A549 (cell line): ENCODE data around the gene EIF1AX. TPM values are rescaled to one million over a fixed set of nuclear protein-coding genes. Genes with fewer than 3 reads are reported as not detected.

Experiments
- ATAC-seq, 2 experiments: fragments of 200-7000 bp in 1 of 2; fragments of >200 bp in 1 of 2; cut with Nextera tagmentation in 1 of 2; cut with Tn5 transposase in 1 of 2; 3 replicates each; pipeline versions ENCODE4 v1.8.0 to v1.9.1; 2018 to 2020; ENCODE audit warnings: mild to moderate bottlenecking in 1 of 2, moderate library complexity in 1 of 2
- CTCF ChIA-PET: fragments of 300-600 bp; sonication (Branson Sonifier 250); formaldehyde crosslinking; extraction: SDS; loops from one replicate; lab custom pipeline; 2021; ENCODE audit warnings: antibody characterized with exemption, inconsistent platforms; lab: Yijun Ruan, JAX
- POLR2A ChIA-PET: fragments of 350-600 bp; formaldehyde crosslinking; extraction: SDS; loops from one replicate; lab custom pipeline; 2021; ENCODE audit warnings: antibody characterized with exemption, inconsistent platforms; lab: Yijun Ruan, JAX
- DNase-seq, 2 experiments: peaks; one replicate each; pipeline versions ENCODE4 v3.0.0 to v3.0.0-alpha.2; 2011 to 2016; ENCODE audit warnings: low read depth in 1 of 2, low spot score in 1 of 2
- FAIRE-seq: peaks from 2 replicates; lab custom pipeline; 2011; peaks lifted over from hg19 to GRCh38; lab: Jason Lieb, UNC
- H3K27ac ChIP-seq, 2 experiments: fragments of >200 bp; sonication (Bioruptor Twin); formaldehyde crosslinking; 3 replicates each; pipeline ENCODE4 v1.5.1; 2016 to 2017
- H3K4me1 ChIP-seq: fragments of >200 bp; sonication (Bioruptor Twin); formaldehyde crosslinking; 3 replicates; pipeline ENCODE4 v1.6.1; 2016
- H3K4me2 ChIP-seq: fragments of >200 bp; sonication (Bioruptor Twin); formaldehyde crosslinking; 3 replicates; pipeline ENCODE4 v1.6.1; 2016
- H3K4me3 ChIP-seq: fragments of >200 bp; sonication (Bioruptor Twin); formaldehyde crosslinking; 3 replicates; pipeline ENCODE4 v1.5.1; 2016
- H3K9me3 ChIP-seq: fragments of >200 bp; sonication (Bioruptor Twin); formaldehyde crosslinking; 3 replicates; pipeline ENCODE4 v1.6.1; 2016
- CHD2 ChIP-seq: fragments of 150-350 bp; IDR thresholded peaks from 2 replicates; pipeline ENCODE4 v1.6.1; 2014; ENCODE audit warnings: low read length; ENCODE audit not compliant: partially characterized antibody
- CHD4 ChIP-seq: fragments of 200-600 bp; sonication (generic); IDR thresholded peaks from 2 replicates; pipeline ENCODE4 v1.6.1; 2016; ENCODE audit warnings: antibody characterized with exemption, mild to moderate bottlenecking, borderline replicate concordance
- EHF ChIP-seq: fragments of 250-450 bp; sonication (Bioruptor Pico); IDR thresholded peaks from 2 replicates; pipeline ENCODE4 v1.5.0; 2020; ENCODE audit warnings: mild to moderate bottlenecking
- ESRRA ChIP-seq: fragments of 150-350 bp; IDR thresholded peaks from 2 replicates; pipeline ENCODE4 v1.6.1; 2014; ENCODE audit warnings: mild to moderate bottlenecking, low read length, borderline replicate concordance
- FOSL2 ChIP-seq, 2 experiments: fragments of 450-650 bp in 1 of 2; fragments of >200 bp in 1 of 2; sonication (Bioruptor Twin) in 1 of 2; formaldehyde crosslinking; IDR thresholded peaks; 2 replicates each; pipeline versions ENCODE4 v1.5.0 to v1.6.1; 2016 to 2020; ENCODE audit warnings: mild to moderate bottlenecking in 1 of 2, moderate library complexity in 1 of 2
- FOXS1 ChIP-seq: fragments of 250-450 bp; sonication (Bioruptor Pico); IDR thresholded peaks from 2 replicates; pipeline ENCODE4 v1.5.0; 2020; ENCODE audit warnings: mild to moderate bottlenecking, moderate library complexity
- GATA3 ChIP-seq: IDR thresholded peaks from 2 replicates; pipeline ENCODE4 v1.6.1; 2012; ENCODE audit warnings: borderline replicate concordance
- JUN ChIP-seq, 2 experiments: fragments of >200 bp; sonication (Bioruptor Twin); formaldehyde crosslinking; IDR thresholded peaks; 2 replicates in 1 of 2; 3 replicates in 1 of 2; pipeline ENCODE4 v1.6.1; 2016 to 2017
- MAZ ChIP-seq: fragments of 150-350 bp; IDR thresholded peaks from 2 replicates; pipeline ENCODE4 v1.6.1; 2014; ENCODE audit warnings: antibody characterized with exemption, low read depth, low read length, borderline replicate concordance
- NR3C1 ChIP-seq: fragments of >200 bp; sonication (Bioruptor Twin); formaldehyde crosslinking; IDR thresholded peaks from 3 replicates; pipeline ENCODE4 v1.6.1; 2017
- RARB ChIP-seq: fragments of 250-450 bp; sonication (Bioruptor Pico); IDR thresholded peaks from 2 replicates; pipeline ENCODE4 v1.8.0; 2021; ENCODE audit warnings: mild to moderate bottlenecking, moderate library complexity
- SMC3 ChIP-seq: fragments of >200 bp; sonication (Bioruptor Twin); formaldehyde crosslinking; IDR thresholded peaks from 3 replicates; pipeline ENCODE4 v1.6.1; 2018; ENCODE audit warnings: inconsistent platforms
- ZC3H11A ChIP-seq: fragments of 450-650 bp; IDR thresholded peaks from 2 replicates; pipeline ENCODE4 v1.6.1; 2014; ENCODE audit warnings: antibody characterized with exemption, mild to moderate bottlenecking
- ZNF302 ChIP-seq: fragments of 250-450 bp; sonication (Bioruptor Pico); IDR thresholded peaks from 2 replicates; pipeline ENCODE4 v1.9.0; 2021; ENCODE audit warnings: inconsistent platforms, mild to moderate bottlenecking, moderate library complexity
- WGBS: methylation state at CpG from one replicate; pipeline ENCODE4 v1.1.6; 2017; ENCODE audit errors: missing lambda C conversion rate; 5-methylcytosine and 5-hydroxymethylcytosine counted together
- polyA plus RNA-seq, 4 experiments: library from polyadenylated mRNA; depleted of rRNA in 3 of 4; stranded (reverse); fragments of >200 nt; fragmentation: RNase III in 1 of 4; extraction: RNeasy Plus Mini Kit Qiagen cat#74134 plus additional on column Dnase treatment in 1 of 4; gene quantifications; 2 replicates in 3 of 4; 3 replicates in 1 of 4; pipeline ENCODE4 v1.2.3, GENCODE V29; 2011 to 2017
- TF ChIP-seq, protein P1 (sequence below): fragments of 200-600 bp; sonication (generic); IDR thresholded peaks from 2 replicates; pipeline ENCODE4 v1.6.1; 2016; ENCODE audit warnings: antibody characterized with exemption, mild to moderate bottlenecking, moderate library complexity
- TF ChIP-seq, protein P2 (sequence below): fragments of >200 bp; sonication (Bioruptor Twin); formaldehyde crosslinking; IDR thresholded peaks from 2 replicates; pipeline ENCODE4 v1.6.1; 2016

EIF1AX gene
- polyA plus RNA-seq, 2 of the 4 experiments (the other 2 are of a cell fraction) = 128 to 203 TPM

DNA sequence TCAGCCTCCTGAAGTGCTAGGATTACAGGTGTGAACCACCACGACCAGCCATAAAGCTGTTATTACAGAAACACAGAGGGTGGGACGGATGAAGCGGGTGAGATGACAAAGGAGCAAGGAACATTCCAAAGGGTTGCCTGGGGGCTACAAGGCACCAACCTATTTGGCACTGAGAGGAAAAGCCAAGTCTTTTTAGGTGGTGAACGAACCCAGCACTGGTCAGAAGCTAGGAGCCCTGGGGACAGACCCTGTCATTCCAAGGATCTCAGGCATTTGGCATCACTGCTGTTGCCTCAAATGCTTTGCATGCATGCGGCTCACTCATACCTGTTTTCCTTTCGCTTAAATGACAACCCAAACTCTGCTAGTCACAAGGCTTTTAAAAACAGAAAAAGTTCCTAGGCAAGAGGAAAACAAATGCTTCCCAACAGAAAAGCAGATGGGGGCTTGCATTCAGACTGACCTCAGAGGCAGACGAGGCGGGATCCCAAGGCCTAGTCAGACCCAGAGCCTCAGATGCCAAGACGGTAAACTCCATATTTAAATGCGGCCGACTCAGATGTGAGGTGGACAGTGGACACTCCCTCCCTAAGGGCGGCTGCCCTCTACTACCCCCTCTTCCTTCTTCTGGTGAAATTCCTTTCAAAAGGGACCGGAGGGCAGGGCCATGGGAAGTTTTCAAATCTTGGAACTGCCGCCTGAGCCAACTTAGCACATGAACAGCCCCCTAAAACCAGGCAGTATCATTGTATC, 29.4 kb downstream of the EIF1AX start:
- ChIA-PET POLR2A (no interaction called here), CTCF (no interaction called here)
- ATAC-seq (no peak), DNase-seq (no peak), FAIRE-seq (no peak)
- Histone ChIP-seq H3K9me3 (no peaks in the 10 kb centered on the region), H3K4me2 (no peak overlapping the region), H3K4me1 (no peaks in the 10 kb centered on the region), H3K4me3 (no peak overlapping the region), H3K27ac (no peak overlapping the region)
- 86% methylated on average over 14 of the region's 14 CpGs for WGBS
- no peak for TF ChIP-seq ESRRA
- TF ChIP-seq EHF (CRISPR knock-in tag) = no peak
- no peak for TF ChIP-seq FOXS1 (CRISPR knock-in tag)
- no peak for TF ChIP-seq CHD4
- no peak for TF ChIP-seq SMC3
- no peak for TF ChIP-seq MAZ
- TF ChIP-seq, protein P1, sequence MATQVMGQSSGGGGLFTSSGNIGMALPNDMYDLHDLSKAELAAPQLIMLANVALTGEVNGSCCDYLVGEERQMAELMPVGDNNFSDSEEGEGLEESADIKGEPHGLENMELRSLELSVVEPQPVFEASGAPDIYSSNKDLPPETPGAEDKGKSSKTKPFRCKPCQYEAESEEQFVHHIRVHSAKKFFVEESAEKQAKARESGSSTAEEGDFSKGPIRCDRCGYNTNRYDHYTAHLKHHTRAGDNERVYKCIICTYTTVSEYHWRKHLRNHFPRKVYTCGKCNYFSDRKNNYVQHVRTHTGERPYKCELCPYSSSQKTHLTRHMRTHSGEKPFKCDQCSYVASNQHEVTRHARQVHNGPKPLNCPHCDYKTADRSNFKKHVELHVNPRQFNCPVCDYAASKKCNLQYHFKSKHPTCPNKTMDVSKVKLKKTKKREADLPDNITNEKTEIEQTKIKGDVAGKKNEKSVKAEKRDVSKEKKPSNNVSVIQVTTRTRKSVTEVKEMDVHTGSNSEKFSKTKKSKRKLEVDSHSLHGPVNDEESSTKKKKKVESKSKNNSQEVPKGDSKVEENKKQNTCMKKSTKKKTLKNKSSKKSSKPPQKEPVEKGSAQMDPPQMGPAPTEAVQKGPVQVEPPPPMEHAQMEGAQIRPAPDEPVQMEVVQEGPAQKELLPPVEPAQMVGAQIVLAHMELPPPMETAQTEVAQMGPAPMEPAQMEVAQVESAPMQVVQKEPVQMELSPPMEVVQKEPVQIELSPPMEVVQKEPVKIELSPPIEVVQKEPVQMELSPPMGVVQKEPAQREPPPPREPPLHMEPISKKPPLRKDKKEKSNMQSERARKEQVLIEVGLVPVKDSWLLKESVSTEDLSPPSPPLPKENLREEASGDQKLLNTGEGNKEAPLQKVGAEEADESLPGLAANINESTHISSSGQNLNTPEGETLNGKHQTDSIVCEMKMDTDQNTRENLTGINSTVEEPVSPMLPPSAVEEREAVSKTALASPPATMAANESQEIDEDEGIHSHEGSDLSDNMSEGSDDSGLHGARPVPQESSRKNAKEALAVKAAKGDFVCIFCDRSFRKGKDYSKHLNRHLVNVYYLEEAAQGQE = no peak
- TF ChIP-seq RARB (CRISPR knock-in tag) = no peak

DNA sequence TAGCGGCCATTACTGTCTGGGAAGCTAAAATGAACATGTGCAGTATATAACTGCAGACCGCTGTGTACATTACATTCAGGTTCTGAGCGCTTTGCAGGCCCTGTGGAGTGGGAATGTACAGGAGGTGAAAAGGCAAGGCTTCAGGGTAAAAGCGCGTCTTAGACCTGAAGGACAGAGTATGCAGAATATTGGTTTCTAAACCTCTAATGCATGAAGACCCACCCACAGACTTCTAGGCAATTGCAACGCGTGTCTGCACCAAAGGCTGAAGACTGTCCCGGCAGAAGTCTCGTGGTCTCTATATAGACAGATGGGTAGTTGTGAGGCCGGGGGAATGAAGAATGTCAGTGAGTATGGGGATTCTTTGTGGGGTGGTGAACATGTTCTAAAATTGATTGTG, 30.4 kb downstream of the EIF1AX start:
- POLR2A ChIA-PET = no interaction called here
- 94% methylated on average over 10 of the region's 10 CpGs for WGBS
- CTCF ChIA-PET = no interaction called here
- DNase-seq (no peak), FAIRE-seq (no peak), ATAC-seq (no peak)
- Histone ChIP-seq H3K9me3 (no peaks in the 10 kb centered on the region), H3K27ac (no peak overlapping the region), H3K4me3 (no peak overlapping the region), H3K4me1 (no peaks in the 10 kb centered on the region), H3K4me2 (no peak overlapping the region)
- TF ChIP-seq CHD4 = no peak
- TF ChIP-seq GATA3 = no peak
- TF ChIP-seq, protein P2, sequence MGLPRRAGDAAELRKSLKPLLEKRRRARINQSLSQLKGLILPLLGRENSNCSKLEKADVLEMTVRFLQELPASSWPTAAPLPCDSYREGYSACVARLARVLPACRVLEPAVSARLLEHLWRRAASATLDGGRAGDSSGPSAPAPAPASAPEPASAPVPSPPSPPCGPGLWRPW = no peak
- TF ChIP-seq MAZ = no peak
- no peak for TF ChIP-seq JUN (IDR thresholded peaks at IDR 0.05)
- TF ChIP-seq ZC3H11A = no peak

DNA sequence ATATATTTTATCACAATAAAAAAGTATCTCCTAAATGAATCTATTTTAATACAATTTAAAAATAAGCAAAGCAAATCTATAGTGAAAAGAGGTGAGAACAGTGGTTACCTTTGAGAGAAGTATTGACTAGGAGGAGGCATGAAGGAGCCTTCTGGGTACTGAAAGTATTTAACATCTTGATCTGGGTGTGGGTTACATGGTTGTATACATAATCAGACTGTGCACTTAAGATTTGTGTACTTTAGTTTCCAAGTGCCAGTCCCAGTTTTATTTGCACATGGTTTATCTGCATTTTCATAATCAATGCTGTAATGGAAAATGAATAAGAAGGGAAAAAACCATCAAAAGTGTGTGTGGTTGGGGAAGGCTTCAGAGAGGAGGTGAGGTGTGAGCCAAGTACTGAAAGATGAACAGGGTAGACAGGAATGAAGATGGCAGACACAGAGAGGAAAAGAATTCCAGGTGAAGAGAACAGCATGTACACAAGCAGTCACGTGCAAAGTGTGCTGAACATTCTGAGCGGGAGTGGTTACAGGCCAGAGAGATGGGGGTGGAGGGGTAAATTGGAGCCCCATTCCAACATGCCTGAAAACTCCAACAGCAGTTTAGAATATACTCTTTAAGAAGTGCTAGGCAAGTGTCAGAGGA, 39.6 kb downstream of the EIF1AX start:
- ChIA-PET CTCF (no interaction called here), POLR2A (no interaction called here)
- no peak overlapping the region for H3K4me2 ChIP-seq
- H3K9me3 ChIP-seq = no peaks in the 10 kb centered on the region
- H3K4me1 ChIP-seq = no peaks in the 10 kb centered on the region
- no peak overlapping the region for H3K27ac ChIP-seq
- FAIRE-seq (no peak), DNase-seq (no peak)
- WGBS = 100% methylated on average over 2 of the region's 2 CpGs
- no peak overlapping the region for H3K4me3 ChIP-seq
- TF ChIP-seq FOSL2 (IDR thresholded peaks at IDR 0.05) = no peak
- TF ChIP-seq FOSL2 (CRISPR knock-in tag; IDR thresholded peaks at IDR 0.05) = no peak
- no peak for TF ChIP-seq CHD2
- TF ChIP-seq, all 56 proteins: peak for 0
- ATAC-seq = no peak

DNA sequence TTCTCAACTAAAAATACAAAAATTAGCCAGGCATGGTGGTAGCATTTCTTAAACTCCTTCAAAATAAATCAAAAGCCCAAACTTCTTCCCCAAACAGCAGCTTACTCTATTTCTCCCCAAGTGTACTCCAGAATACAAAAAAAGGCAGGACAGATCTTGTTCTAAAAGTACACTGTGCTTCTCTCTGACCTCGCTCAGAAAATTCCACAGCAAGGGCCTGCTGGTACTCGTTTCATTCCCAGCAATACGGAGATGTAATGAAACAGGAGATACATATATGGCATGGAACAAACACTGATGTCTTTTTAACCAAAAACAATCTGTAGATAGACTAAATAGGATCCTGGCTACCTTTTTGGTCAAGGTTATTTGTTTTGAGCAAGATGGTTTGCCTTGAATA, 50.1 kb downstream of the EIF1AX start:
- DNase-seq = no peak
- ChIA-PET CTCF (no interaction called here), POLR2A (interaction anchor here (0.7 kb wide), 1 partner anchor 16 kb away, joined by 3 read pairs; no protein-coding TSS in a partner anchor)
- ATAC-seq = no peak
- Histone ChIP-seq H3K4me1 (no peaks in the 10 kb centered on the region), H3K4me2 (no peak overlapping the region), H3K4me3 (no peak overlapping the region), H3K27ac (no peak overlapping the region), H3K9me3 (no peaks in the 10 kb centered on the region)
- TF ChIP-seq ZNF302 (CRISPR knock-in tag) (no peak), NR3C1 (no peak)
- 83% methylated on average over 3 of the region's 3 CpGs for WGBS
- FAIRE-seq = no peak
